Psoas muscle (tissue), 8 donors: Measurements from ENCODE around the gene CD59. TPM values are rescaled to one million over a fixed set of nuclear protein-coding genes. Genes with fewer than 3 reads are reported as not detected.

Source experiments
- ATAC-seq, 4 donors: fragments of 200-7000 bp; cut with Tn5 transposase; one replicate each; pipeline ENCODE4 v1.9.1; 2020; ENCODE audit warnings: moderate library complexity in 3 of 4, mild to moderate bottlenecking in 2 of 4
- DNase-seq, 2 donors: peaks; one replicate each; pipeline ENCODE4 v3.0.0-alpha.2; 2020
- H3K27ac ChIP-seq: fragments of 200-600 bp; one replicate; pipeline ENCODE4 v1.8.0; 2022
- H3K27me3 ChIP-seq, 3 donors: fragments of 200-600 bp in 1 of 3; one replicate each; pipeline versions ENCODE4 v1.6.1 to v1.8.0; 2013 to 2022; ENCODE audit warnings: low read length in 2 of 3, mild to moderate bottlenecking in 2 of 3, moderate library complexity in 1 of 3; ENCODE audit not compliant: insufficient read depth in 3 of 3
- H3K36me3 ChIP-seq, 2 donors: fragments of 200-600 bp in 1 of 2; one replicate each; pipeline versions ENCODE4 v1.6.1 to v1.8.0; 2013 to 2022; ENCODE audit warnings: low read depth in 1 of 2, mild to moderate bottlenecking in 1 of 2, moderate library complexity in 1 of 2; ENCODE audit not compliant: insufficient read depth in 1 of 2
- H3K4me1 ChIP-seq: fragments of 200-600 bp; one replicate; pipeline ENCODE4 v1.8.0; 2022
- H3K4me3 ChIP-seq: fragments of 200-600 bp; one replicate; pipeline ENCODE4 v1.8.0; 2022; ENCODE audit warnings: mild to moderate bottlenecking
- H3K9me3 ChIP-seq: fragments of 200-600 bp; one replicate; pipeline ENCODE4 v1.8.0; 2022
- CTCF ChIP-seq: fragments of 200-600 bp; IDR thresholded peaks from one replicate; pipeline ENCODE4 v1.8.0; 2022; ENCODE audit warnings: antibody characterized with exemption
- WGBS, 3 donors: extraction: QIAGEN DNeasy Blood & Tissue Kit; methylation state at CpG; one replicate each; pipeline versions ENCODE4 v1.1.6 to v1.1.7; 2013; 5-methylcytosine and 5-hydroxymethylcytosine counted together
- intact Hi-C, 2 donors: fragments of 100-400 bp; cut with DNase I; formaldehyde crosslinking; loops; one replicate each; pipeline versions ENCODE4 v1.11.0 to v1.14.2; 2022
- polyA plus RNA-seq, 3 donors: library from polyadenylated mRNA; stranded (reverse); fragments of 200-250 nt; gene quantifications; one replicate each; pipeline ENCODE4 v1.2.3, GENCODE V29; 2013
- total RNA-seq, 4 donors: library from RNA; stranded (reverse); fragmentation: NEBNext Ultra II Directional in 2 of 4; extraction: Animal tissue kit (Norgen Biotek cat#: 25700) in 2 of 4; gene quantifications; one replicate each; pipeline versions ENCODE4 v1.2.1 to v1.2.4, GENCODE V29; 2021 to 2023
- donor health status: healthy with polysubstance abuse.
- donor health status: DM: no; HTN: no; CAD: no; lungs with moderate emphysema.
- donor health status: Bipolar disorder and iron deficiency.
- donor health status: healthy.
- donor health status: DM: yes; HTN: yes; CAD: no.
- donor health status: DM: no; HTN: no; CAD: no.
- donor health status: DM: no; HTN: no; CAD: no.
- donor health status: DM: yes; HTN: yes; CAD: no.

CD59 gene
- total and polyA plus RNA-seq, 7 donors = 423 to 930 (median 574) TPM

GRCh38 chr11:33654594-33654993 lies 81.6 kb downstream of the CD59 start:
- Histone ChIP-seq H3K27me3 (no peaks in the 10 kb centered on the region), H3K4me3 (no peak overlapping the region), H3K36me3 (no peaks in the 10 kb centered on the region), H3K27ac (no peak overlapping the region), H3K9me3 (no peaks in the 10 kb centered on the region), H3K4me1 (peaks cover 22% of the 10 kb centered on the region)
- DNase-seq (no peak), ATAC-seq (no peak)
- intact Hi-C loops = no loop called here
- 82 to 88% (median 87%) methylated on average over 6 of the region's 6 CpGs for WGBS, 3 donors
- no peak for TF ChIP-seq CTCF

Other genes with a start within 250 kb of the CD59 start
- under 1 TPM in 3 of 4 donors, not detected in 1; 0.49 to 0.87 (median 0.53) TPM for gene C11orf91, start 35.6 kb downstream of the CD59 start, total RNA-seq
- gene C11orf91, start 35.6 kb downstream of the CD59 start, polyA plus RNA-seq = under 1 TPM in 1 of 3 donors, not detected in 2; 0.14 TPM
- gene FBXO3, start 38.1 kb upstream of the CD59 start, total RNA-seq = 10 to 100 TPM; 35.7 to 52.6 (median 40.9) TPM
- gene FBXO3, start 38.1 kb upstream of the CD59 start, polyA plus RNA-seq = 10 to 100 TPM; 13.4 to 37.6 (median 22.1) TPM
- 10 to 100 TPM; 11.1 to 47.1 (median 14.6) TPM for gene LMO2, start 155.7 kb upstream of the CD59 start, total RNA-seq
- gene LMO2, start 155.7 kb upstream of the CD59 start, polyA plus RNA-seq = 10 to 100 TPM in 1 of 3 donors, 1 to 10 TPM in 2; 8.0 to 12.3 (median 9.5) TPM